Astrocyte (in vitro differentiated cells and primary cell): ENCODE data around the gene RAPGEF6.

Source experiments
- EZH2 ChIP-seq: IDR thresholded peaks from 2 replicates; pipeline ENCODE4 v1.6.1; 2012; ENCODE audit warnings: mild to moderate bottlenecking, low read length, inconsistent platforms; ENCODE audit not compliant: insufficient read depth
- TF ChIP-seq, protein P1 (sequence below): IDR thresholded peaks from 2 replicates; pipeline ENCODE4 v1.5.1; 2011; ENCODE audit warnings: low read depth, mild to moderate bottlenecking, inconsistent platforms, low read length, moderate library complexity; ENCODE audit not compliant: insufficient read depth

- TF ChIP-seq, protein P1, sequence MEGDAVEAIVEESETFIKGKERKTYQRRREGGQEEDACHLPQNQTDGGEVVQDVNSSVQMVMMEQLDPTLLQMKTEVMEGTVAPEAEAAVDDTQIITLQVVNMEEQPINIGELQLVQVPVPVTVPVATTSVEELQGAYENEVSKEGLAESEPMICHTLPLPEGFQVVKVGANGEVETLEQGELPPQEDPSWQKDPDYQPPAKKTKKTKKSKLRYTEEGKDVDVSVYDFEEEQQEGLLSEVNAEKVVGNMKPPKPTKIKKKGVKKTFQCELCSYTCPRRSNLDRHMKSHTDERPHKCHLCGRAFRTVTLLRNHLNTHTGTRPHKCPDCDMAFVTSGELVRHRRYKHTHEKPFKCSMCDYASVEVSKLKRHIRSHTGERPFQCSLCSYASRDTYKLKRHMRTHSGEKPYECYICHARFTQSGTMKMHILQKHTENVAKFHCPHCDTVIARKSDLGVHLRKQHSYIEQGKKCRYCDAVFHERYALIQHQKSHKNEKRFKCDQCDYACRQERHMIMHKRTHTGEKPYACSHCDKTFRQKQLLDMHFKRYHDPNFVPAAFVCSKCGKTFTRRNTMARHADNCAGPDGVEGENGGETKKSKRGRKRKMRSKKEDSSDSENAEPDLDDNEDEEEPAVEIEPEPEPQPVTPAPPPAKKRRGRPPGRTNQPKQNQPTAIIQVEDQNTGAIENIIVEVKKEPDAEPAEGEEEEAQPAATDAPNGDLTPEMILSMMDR: no peak
- no peak for TF ChIP-seq EZH2
Measured at GRCh38 chr5:131579917-131580671, 54.9 kb downstream of the RAPGEF6 start.
